NCI-H2171 treated with DMSO at 0.1 percent for 48 hours (cell line): Measurements from ENCODE around the gene SLC1A4.

Source experiments
- DNase-seq: peaks from one replicate; lab custom pipeline; 2025; lab: John Stamatoyannopoulos, UW

Gene SLC1A4

DNA sequence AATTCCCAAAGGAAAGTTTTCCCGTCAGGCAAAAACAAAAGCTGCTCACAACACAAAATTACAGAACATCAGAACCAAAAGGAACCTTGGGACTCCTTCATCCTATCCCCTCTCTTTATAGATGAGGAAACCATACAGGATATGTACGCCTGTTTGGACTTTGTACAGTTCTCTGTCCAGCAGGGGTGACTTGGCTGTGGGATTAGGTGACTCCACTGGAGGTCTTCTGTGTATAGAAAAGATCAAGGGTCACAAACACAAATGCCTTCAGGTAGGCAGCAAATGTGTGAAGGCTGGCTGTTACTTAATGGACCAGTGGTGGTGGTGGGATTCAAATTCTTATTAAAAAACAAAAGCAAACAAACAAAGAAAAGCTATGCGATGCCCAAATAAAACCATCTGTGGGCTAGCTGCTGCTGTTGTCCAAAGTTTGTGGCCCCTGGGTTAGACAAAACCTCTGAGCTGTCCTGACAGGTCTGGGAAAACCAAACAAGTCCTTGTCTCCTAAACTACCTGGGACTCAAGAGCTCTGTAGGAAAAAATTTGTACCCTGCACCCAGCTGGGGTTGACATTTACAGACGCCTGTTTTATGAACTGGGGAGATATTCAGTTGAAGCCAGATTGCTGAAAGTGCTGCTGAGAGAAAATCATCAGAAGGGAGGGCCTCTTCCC lies 65.7 kb downstream of the SLC1A4 start:
- no peak for DNase-seq

DNA sequence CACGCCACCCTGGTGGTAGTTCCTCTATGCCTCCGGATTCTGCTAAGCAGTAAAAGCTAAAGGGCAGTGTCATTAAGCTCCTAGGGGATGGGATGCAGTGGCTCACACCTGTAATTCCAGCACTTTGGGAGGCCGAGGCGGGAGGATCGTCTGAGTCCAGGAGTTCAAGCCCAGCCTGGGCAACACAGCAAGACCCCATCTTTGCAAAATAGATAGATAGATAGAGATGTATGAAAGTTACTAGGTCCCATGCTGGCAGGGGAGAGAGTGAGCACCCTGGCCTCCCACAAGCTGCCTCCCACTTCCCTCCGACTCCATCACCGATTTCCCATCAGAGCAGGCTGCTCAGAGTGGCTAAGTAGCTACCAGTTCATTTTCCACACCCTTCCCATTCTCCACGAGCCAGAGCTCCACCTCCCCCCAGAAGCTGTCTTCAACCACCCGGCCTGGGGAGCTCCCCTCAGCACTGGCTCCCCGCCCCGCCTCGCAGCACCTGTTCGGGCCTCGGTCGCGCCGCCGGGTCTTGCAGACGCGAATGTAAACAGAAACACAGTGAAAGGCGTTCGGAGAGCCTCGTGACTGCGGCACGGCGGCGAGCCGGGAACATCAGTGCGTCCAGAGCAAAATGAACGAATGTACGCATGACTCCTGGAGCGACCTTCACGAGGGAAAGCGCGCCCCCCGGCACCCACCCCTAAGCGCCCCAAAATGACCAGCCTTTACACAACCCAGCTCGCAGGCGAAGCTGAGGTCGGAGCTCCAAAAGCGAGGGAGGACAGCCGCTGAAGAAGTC lies 66.4 kb downstream of the SLC1A4 start:
- peak; percentile 88 for DNase-seq

- DNase-seq: peak; percentile 96
These were observed 67.2 kb downstream of the SLC1A4 start, which contains the start of gene CEP68 for GRCh38 chr2:65056215-65057053. CEP68 (plus strand) TSS chr2:65056416; CDS start chr2:65069445, 13,029 bp downstream.

GRCh38 chr2:65057054-65057375 lies 67.8 kb downstream of the SLC1A4 start:
- DNase-seq: no peak

GRCh38 chr2:65057391-65058052 lies 68.3 kb downstream of the SLC1A4 start:
- peak; percentile 38 for DNase-seq

DNA sequence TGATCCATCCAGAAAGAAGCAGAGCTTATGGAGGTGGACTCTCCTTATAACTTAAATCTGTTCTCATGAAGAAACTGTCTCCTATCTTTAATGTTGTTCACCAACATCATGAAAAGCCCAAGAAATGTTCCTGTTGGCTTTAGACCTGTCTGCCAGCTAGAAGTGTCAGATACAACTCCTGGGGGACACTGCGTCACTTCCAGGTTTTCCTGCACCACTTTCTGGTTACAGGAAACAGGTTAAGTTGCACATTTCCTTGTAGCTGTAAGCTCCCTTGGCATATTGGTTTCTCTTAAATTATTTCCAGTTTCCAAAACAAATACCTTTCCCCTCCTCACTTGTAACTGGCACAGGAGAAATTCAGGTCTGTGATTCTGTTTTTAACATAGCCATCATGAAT lies 69.9 kb downstream of the SLC1A4 start:
- no peak for DNase-seq

DNA sequence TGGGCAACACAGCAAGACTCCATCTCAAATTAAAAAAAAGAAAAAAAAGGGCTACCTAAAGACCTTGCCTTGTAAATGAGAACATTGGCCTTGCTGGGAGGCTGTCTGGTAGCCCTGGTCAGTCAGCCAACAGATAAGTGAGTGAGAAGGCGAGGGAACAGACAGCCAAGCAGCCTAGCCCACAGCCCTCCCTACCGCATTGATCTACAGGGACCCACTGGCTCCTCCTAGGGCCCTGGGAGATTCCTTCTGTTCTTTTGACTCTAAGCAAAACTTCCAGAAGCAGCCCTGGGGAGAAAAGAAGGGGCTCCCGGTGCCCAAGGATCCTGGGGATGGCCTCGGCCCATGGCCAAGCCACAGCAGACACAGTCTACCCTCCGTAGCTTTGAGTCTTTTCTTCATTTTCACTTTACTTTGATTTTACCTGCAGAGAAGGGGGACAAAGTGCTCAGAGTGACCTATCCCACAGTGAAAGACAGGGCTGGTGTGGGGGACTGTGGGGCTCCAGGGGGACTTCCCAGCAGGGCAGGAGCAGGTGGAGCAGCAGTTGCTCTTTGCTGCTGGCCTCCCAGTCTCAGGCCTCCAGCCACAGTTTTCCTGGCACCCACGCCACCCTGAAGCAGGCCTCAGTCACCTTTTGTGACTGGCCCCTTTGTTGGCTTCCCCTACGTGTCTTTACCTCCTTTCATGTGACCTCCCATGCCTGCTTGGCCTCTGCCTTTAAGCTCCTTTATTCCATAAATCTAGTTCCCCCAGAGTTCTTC lies 72.1 kb downstream of the SLC1A4 start:
- DNase-seq: no peak

- DNase-seq: no peak
These were observed 72.7 kb downstream of the SLC1A4 start for GRCh38 chr2:65061910-65062339.

DNA sequence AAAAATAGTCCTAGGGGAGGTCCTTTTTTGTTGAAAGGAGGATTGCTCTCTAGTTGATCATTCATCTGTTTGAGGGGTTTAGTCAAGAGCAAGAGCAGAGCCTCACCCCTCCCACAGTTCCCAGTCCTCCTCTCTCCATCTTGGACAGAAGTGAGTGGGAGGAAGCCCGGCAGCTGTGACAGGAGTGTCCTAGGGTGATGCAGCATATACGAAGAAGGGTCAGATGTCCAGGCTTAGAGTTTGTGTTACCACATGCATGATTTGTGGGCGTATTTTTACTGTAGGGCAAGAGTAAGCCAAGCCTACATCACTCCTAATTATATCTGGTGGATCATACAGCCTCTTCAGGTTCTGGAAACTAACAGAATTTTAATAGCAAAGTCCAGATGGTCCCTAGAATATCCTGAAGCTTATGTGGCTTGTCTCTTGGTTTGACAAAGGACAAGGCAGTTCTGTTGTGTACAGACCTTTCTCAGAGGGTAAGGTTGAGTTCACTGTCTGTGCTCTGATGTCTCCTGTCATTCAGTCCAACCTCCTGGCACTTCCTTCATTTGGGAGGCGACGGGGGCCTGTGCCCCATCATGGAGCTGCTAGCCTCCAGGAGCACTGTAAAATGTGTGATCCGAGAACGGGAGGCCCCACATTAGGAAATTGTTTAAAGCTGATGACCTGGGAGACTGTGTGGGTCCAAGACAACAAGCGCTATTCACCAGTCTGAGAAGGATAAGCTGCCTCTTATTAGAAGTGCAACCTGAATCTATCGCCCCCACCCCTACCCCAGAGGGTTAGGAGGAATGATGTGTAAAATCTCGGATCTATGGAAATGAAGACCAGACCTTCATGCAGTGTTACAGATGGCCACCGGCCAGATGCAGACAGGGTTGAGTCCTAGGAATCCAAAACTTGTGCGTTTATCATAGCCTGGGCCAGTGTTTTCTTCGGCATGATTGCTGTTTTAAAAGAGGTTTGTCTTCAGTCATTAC lies 73.9 kb downstream of the SLC1A4 start:
- no peak for DNase-seq

GRCh38 chr2:65064728-65065552 lies 75.7 kb downstream of the SLC1A4 start:
- peak; percentile 99 for DNase-seq

DNA sequence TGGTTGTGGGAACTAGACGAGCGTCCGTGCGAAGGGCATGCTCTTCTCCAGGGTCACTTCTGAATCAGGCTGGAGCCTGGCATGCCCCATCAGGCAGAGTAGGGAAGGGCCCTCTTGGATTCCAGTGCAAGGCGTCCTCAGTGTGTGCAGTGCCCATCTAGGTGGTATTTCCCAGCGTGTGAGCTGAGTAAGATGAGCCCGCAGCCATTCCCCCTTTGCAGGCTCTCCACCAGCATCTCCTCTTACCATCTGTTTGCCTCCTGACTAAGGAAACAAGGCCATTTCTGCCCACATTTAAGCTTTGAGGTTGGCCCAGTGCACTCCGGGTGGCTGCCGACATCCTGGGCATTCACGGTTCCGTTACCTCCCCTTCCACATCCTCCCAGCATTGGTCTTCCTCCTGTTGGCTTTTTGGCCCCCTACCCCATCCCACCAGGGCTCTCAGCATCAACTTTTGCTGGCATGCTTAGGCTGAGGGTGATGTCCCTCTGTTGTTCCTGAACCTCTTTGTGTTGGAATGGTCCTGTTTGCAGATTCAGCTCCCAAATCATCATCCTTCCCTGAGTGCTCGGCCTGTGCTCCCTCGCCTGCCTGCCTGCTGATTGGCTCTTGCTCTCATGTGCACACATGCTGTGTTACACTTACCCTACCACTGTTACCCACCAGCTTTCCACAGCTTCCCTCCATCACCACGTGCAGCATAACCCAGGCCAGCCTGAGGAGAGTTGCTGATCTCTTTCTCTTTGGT lies 78.8 kb downstream of the SLC1A4 start:
- DNase-seq: peak; percentile 62

DNA sequence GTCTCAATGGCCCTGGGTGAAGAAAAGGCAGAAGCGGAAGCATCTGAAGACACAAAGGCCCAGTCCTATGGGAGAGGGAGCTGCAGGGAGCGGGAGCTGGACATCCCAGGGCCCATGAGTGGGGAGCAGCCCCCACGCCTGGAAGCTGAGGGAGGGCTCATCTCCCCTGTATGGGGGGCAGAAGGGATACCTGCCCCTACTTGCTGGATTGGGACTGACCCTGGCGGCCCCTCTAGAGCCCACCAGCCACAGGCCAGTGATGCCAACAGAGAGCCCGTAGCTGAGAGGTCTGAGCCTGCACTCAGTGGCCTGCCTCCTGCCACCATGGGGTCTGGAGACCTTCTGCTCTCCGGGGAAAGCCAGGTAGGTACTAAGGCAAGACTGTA lies 80.2 kb downstream of the SLC1A4 start:
- no peak for DNase-seq

DNA sequence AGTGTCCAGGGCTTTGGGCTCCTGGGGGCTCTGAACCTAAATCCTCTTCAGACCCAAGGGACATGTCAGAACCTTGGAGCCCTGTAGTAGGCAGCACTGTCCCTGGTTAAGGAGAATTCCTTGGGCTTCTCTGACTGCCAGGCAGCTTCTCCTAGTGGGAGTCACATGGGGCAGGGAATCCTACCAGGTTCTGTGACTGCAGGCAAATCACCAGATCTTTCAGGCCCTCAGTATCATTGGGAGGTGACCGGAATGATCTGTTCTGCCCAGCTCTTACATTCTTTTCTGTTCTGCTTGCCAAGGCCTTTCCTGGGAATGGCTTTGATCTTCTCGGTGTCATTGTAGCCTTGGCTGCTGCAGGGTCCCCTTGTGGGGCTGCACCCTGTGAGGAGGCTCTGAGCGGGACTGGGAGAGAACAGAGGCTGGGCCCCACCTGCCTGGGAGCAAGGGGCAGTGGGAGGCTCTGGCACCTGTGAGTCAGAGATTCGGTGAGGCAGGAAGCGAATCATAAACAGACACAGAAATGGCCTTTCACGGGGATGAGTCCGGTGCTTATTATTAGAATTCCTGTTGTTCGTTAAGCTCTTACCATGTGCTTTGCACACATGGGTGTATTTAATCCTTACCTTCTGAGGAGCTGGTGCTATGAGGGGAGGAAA lies 81.1 kb downstream of the SLC1A4 start:
- DNase-seq: no peak

GRCh38 chr2:65070856-65071255 lies 81.7 kb downstream of the SLC1A4 start:
- no peak for DNase-seq

- DNase-seq: no peak
These were observed 82.4 kb downstream of the SLC1A4 start for GRCh38 chr2:65071499-65072180.

DNA sequence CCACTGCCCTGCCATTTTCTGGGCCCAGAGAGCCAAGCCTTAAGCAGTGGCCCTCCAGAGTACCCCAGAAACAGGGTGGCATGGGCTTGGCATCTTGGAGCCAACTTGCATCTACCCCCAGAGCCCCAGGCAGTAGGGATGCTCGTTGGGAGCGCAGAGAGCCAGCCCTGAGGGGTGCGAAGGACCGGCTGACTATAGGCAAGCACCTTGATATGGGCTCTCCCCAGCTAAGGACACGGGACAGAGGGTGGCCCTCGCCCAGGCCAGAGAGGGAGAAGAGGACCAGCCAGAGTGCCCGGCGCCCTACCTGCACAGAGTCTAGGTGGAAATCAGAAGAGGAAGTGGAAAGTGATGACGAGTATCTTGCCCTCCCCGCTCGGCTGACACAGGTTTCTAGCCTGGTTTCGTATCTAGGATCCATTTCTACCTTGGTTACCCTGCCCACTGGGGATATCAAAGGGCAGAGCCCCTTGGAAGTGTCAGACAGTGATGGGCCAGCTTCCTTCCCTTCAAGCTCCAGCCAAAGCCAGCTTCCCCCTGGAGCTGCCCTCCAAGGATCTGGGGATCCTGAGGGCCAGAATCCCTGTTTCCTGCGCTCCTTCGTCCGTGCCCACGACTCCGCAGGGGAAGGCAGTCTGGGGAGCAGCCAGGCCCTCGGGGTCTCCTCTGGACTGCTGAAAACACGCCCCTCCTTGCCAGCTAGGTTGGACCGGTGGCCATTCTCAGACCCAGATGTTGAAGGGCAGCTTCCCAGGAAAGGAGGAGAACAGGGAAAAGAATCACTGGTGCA lies 83.2 kb downstream of the SLC1A4 start:
- no peak for DNase-seq
